ENCODE data around the gene UCKL1.
"Not testable (repeated sequence)": the region's sequence is repeated elsewhere in the genome, so short reads cannot be mapped to it uniquely, and the experiment has no call there.

The UCKL1 gene

GRCh38 chr20:63976980-63977738 lies 20.9 kb upstream of the UCKL1 start:
- H3K4me3 ChIP-seq (ENCODE audit: low read depth, low read length): no peak overlapping the region
- no peak for TF ChIP-seq CTCF (IDR thresholded peaks at IDR 0.05; ENCODE audit: borderline replicate concordance, insufficient read depth, low read depth, low read length)

GRCh38 chr20:63976511-63976910 lies 20.3 kb upstream of the UCKL1 start:
- H3K4me3 ChIP-seq (ENCODE audit: low read depth, low read length): not testable (repeated sequence)

GRCh38 chr20:63974402-63975200 lies 18.4 kb upstream of the UCKL1 start:
- no peak for TF ChIP-seq CTCF (IDR thresholded peaks at IDR 0.05; ENCODE audit: borderline replicate concordance, insufficient read depth, low read depth, low read length)
- H3K4me3 ChIP-seq (ENCODE audit: low read depth, low read length): no peak overlapping the region

GRCh38 chr20:63973636-63974401 lies 17.6 kb upstream of the UCKL1 start:
- no peak overlapping the region for H3K4me3 ChIP-seq (ENCODE audit: low read depth, low read length)
- TF ChIP-seq CTCF (IDR thresholded peaks at IDR 0.05; ENCODE audit: borderline replicate concordance, insufficient read depth, low read depth, low read length): peak; percentile 97

GRCh38 chr20:63973160-63973479 lies 16.9 kb upstream of the UCKL1 start:
- no peak overlapping the region for H3K4me3 ChIP-seq (ENCODE audit: low read depth, low read length)
- TF ChIP-seq CTCF (IDR thresholded peaks at IDR 0.05; ENCODE audit: borderline replicate concordance, insufficient read depth, low read depth, low read length): no peak

GRCh38 chr20:63972312-63973159 lies 16.3 kb upstream of the UCKL1 start:
- TF ChIP-seq CTCF (IDR thresholded peaks at IDR 0.05; ENCODE audit: borderline replicate concordance, insufficient read depth, low read depth, low read length): no peak
- H3K4me3 ChIP-seq (ENCODE audit: low read depth, low read length): no peak overlapping the region

- H3K4me3 ChIP-seq (ENCODE audit: low read depth, low read length): not testable (repeated sequence)
Observed at GRCh38 chr20:63971960-63972311, 15.7 kb upstream of the UCKL1 start.

All from GM12875 (cell line).